ENCODE data around the gene IQCE. TPM values are rescaled to one million over a fixed set of nuclear protein-coding genes. Genes with fewer than 3 reads are reported as not detected.

The IQCE gene
- total RNA-seq, 1 experiment from 2014 or later: 94.8 TPM

- Mint-ChIP-seq H3K4me1 (ENCODE audit: low read depth, unreplicated experiment) (peaks cover 35% of the 10 kb centered on the region), H3K4me3 (ENCODE audit: low read depth, unreplicated experiment) (no peak overlapping the region), H3K27me3 (ENCODE audit: unreplicated experiment) (peaks cover 34% of the 10 kb centered on the region), H3K36me3 (ENCODE audit: insufficient read depth, unreplicated experiment) (peaks cover 9% of the 10 kb centered on the region), H3K27ac (ENCODE audit: unreplicated experiment) (no peak overlapping the region), H3K9me3 (ENCODE audit: low read depth, unreplicated experiment) (no peaks in the 10 kb centered on the region)
- intact Hi-C loops (cut with micrococcal nuclease; ENCODE audit: unreplicated experiment): no loop called here
- no TSS peak for BruUV-seq (replicated peaks)
- DNase-seq: peak; percentile 34
- CTCF ChIA-PET: interaction anchor here (0.8 to 1.3 kb wide), 5 partner anchors 8 to 87 kb away, joined by 3 to 5 read pairs (median 4); no protein-coding TSS in a partner anchor
- no peak for TF ChIP-seq CTCF (IDR thresholded peaks at IDR 0.05; ENCODE audit: unreplicated experiment)
Observed at GRCh38 chr7:2621948-2622640, 63.3 kb downstream of the IQCE start.

- intact Hi-C loops (cut with micrococcal nuclease; ENCODE audit: unreplicated experiment): no loop called here
- Mint-ChIP-seq H3K4me3 (ENCODE audit: low read depth, unreplicated experiment) (no peak overlapping the region), H3K27ac (ENCODE audit: unreplicated experiment) (no peak overlapping the region), H3K9me3 (ENCODE audit: low read depth, unreplicated experiment) (no peaks in the 10 kb centered on the region), H3K4me1 (ENCODE audit: low read depth, unreplicated experiment) (peaks cover 31% of the 10 kb centered on the region), H3K36me3 (ENCODE audit: insufficient read depth, unreplicated experiment) (peaks cover 6% of the 10 kb centered on the region), H3K27me3 (ENCODE audit: unreplicated experiment) (peaks cover 24% of the 10 kb centered on the region)
- CTCF ChIA-PET: interaction anchor here (0.6 to 1.0 kb wide), 4 partner anchors 17 to 154 kb away, joined by 3 to 7 read pairs (median 3); no protein-coding TSS in a partner anchor
- no peak for DNase-seq
- no TSS peak for BruUV-seq (replicated peaks)
- TF ChIP-seq CTCF (IDR thresholded peaks at IDR 0.05; ENCODE audit: unreplicated experiment): no peak
Observed at GRCh38 chr7:2622869-2623697, 64.3 kb downstream of the IQCE start.

- intact Hi-C loops (cut with micrococcal nuclease; ENCODE audit: unreplicated experiment): no loop called here
- no peaks in the 10 kb centered on the region for H3K9me3 Mint-ChIP-seq (ENCODE audit: low read depth, unreplicated experiment)
- H3K4me1 Mint-ChIP-seq (ENCODE audit: low read depth, unreplicated experiment): peaks cover 34% of the 10 kb centered on the region
- no TSS peak for BruUV-seq (replicated peaks)
- CTCF ChIA-PET: interaction anchor here (0.6 kb wide), 2 partner anchors 63 to 64 kb away, joined by 5 to 7 read pairs; no protein-coding TSS in a partner anchor
- no peak overlapping the region for H3K4me3 Mint-ChIP-seq (ENCODE audit: low read depth, unreplicated experiment)
- peaks cover 8% of the 10 kb centered on the region for H3K36me3 Mint-ChIP-seq (ENCODE audit: insufficient read depth, unreplicated experiment)
- no peak for DNase-seq
- TF ChIP-seq CTCF (IDR thresholded peaks at IDR 0.05; ENCODE audit: unreplicated experiment): no peak
- H3K27ac Mint-ChIP-seq (ENCODE audit: unreplicated experiment): no peak overlapping the region
- peaks cover 18% of the 10 kb centered on the region for H3K27me3 Mint-ChIP-seq (ENCODE audit: unreplicated experiment)
Observed at GRCh38 chr7:2623698-2624014, 64.9 kb downstream of the IQCE start.

GRCh38 chr7:2624293-2624886, 65.6 kb downstream of the IQCE start:
- H3K9me3 Mint-ChIP-seq (ENCODE audit: low read depth, unreplicated experiment): no peaks in the 10 kb centered on the region
- no peak for TF ChIP-seq CTCF (IDR thresholded peaks at IDR 0.05; ENCODE audit: unreplicated experiment)
- CTCF ChIA-PET: interaction anchor here (0.6 kb wide), 1 partner anchor 64 kb away, joined by 5 read pairs; no protein-coding TSS in a partner anchor
- no peak for DNase-seq
- no peak overlapping the region for H3K27ac Mint-ChIP-seq (ENCODE audit: unreplicated experiment)
- peaks cover 17% of the 10 kb centered on the region for H3K27me3 Mint-ChIP-seq (ENCODE audit: unreplicated experiment)
- BruUV-seq (replicated peaks): no TSS peak
- H3K36me3 Mint-ChIP-seq (ENCODE audit: insufficient read depth, unreplicated experiment): peaks cover 10% of the 10 kb centered on the region
- intact Hi-C loops (cut with micrococcal nuclease; ENCODE audit: unreplicated experiment): no loop called here
- H3K4me3 Mint-ChIP-seq (ENCODE audit: low read depth, unreplicated experiment): no peak overlapping the region
- peaks cover 41% of the 10 kb centered on the region for H3K4me1 Mint-ChIP-seq (ENCODE audit: low read depth, unreplicated experiment)

Data from Calu3 (cell line).